ENCODE measurements around the gene EPHA6.

The EPHA6 gene

DNA sequence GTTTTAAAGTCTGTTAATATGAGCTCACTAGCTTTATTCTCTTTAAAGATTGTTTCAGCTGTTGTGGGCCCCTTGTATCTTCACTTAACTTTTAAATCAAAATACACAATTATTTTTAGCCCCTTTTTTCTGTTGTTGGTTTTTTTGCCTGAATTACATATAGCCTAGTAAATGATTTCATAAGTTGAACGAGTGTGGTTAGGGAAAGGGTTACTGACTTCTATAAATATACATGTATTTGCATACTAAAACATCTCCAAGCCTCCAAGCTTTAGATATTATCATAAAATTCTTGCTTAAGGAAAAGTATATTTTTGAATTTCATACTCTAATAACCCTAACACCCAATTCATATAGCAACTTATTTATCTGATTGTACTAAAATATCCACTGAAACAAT is 877.0 kb downstream of the EPHA6 start:
- H3K4me3 ChIP-seq (ENCODE audit: low read depth, low read length) = no peak overlapping the region
- TF ChIP-seq, protein P1, sequence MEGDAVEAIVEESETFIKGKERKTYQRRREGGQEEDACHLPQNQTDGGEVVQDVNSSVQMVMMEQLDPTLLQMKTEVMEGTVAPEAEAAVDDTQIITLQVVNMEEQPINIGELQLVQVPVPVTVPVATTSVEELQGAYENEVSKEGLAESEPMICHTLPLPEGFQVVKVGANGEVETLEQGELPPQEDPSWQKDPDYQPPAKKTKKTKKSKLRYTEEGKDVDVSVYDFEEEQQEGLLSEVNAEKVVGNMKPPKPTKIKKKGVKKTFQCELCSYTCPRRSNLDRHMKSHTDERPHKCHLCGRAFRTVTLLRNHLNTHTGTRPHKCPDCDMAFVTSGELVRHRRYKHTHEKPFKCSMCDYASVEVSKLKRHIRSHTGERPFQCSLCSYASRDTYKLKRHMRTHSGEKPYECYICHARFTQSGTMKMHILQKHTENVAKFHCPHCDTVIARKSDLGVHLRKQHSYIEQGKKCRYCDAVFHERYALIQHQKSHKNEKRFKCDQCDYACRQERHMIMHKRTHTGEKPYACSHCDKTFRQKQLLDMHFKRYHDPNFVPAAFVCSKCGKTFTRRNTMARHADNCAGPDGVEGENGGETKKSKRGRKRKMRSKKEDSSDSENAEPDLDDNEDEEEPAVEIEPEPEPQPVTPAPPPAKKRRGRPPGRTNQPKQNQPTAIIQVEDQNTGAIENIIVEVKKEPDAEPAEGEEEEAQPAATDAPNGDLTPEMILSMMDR (IDR thresholded peaks at IDR 0.05; ENCODE audit: borderline replicate concordance, insufficient read depth, low read depth, low read length) = no peak

GRCh38 chr3:97692389-97692788 is 878.0 kb downstream of the EPHA6 start:
- TF ChIP-seq, protein P1 (IDR thresholded peaks at IDR 0.05; ENCODE audit: borderline replicate concordance, insufficient read depth, low read depth, low read length) = no peak
- no peak overlapping the region for H3K4me3 ChIP-seq (ENCODE audit: low read depth, low read length)

DNA sequence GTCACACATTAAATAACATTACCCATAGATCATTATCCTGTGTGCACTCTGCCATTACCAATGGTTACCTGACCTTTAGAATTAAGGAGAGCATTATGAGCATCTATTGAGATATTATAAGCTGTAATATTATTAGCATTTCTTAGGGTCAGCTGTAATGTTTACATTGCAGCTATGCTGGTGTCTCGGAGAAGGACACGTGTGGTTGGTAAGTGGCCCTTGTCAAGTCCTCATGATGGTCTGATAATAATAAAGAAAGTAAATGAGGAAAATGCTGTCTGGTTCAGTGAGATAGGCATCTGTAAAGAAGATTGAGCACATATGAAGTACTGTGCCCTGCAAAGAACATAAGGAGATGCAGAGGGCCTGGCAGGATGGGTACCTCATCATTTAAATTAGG is 878.4 kb downstream of the EPHA6 start:
- TF ChIP-seq, protein P1 (IDR thresholded peaks at IDR 0.05; ENCODE audit: borderline replicate concordance, insufficient read depth, low read depth, low read length) = no peak
- H3K4me3 ChIP-seq (ENCODE audit: low read depth, low read length) = no peak overlapping the region

- TF ChIP-seq, protein P1 (IDR thresholded peaks at IDR 0.05; ENCODE audit: borderline replicate concordance, insufficient read depth, low read depth, low read length) = no peak
- H3K4me3 ChIP-seq (ENCODE audit: low read depth, low read length) = no peak overlapping the region
Measured at GRCh38 chr3:97694876-97695275, 880.5 kb downstream of the EPHA6 start.

DNA sequence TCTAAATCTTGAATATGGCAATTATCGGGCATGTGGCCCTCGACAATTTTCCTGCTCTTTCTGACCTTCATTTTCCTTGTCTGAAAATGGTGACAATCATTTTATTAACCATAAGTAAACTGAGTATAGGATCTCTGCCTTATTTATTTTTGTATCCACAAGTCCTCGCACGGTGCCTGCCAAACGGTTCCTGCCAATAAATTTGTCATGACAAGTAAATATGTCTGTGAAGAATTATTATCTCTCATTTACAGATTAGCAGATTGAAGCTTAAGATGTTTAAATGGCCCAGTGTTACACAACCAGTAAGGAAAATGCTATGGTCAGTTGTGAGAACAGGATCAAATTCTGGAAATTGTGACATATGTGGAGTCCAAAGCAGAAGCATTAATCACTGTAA is 884.3 kb downstream of the EPHA6 start:
- TF ChIP-seq, protein P1 (IDR thresholded peaks at IDR 0.05; ENCODE audit: borderline replicate concordance, insufficient read depth, low read depth, low read length) = no peak
- H3K4me3 ChIP-seq (ENCODE audit: low read depth, low read length) = no peak overlapping the region

DNA sequence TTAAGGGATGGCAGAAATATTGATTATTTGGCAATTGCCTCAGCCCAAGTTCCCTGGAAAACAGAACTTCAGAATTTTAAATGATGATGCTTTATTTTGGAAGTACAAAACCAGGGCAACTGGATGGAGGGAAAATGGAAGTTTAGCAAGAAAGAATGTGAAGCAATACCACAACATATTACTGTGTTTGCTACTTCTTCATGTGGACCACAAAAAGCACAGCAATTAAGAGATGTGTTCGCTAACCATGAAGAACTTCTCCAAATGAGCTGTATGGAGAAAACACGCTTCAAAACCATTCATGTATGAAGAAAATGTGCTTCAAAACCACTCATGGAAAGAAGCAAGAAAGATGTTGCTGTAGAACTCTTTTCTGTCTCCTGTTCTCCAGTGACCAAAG is 885.5 kb downstream of the EPHA6 start:
- H3K4me3 ChIP-seq (ENCODE audit: low read depth, low read length) = no peak overlapping the region
- TF ChIP-seq, protein P1 (IDR thresholded peaks at IDR 0.05; ENCODE audit: borderline replicate concordance, insufficient read depth, low read depth, low read length) = no peak

- TF ChIP-seq, protein P1 (IDR thresholded peaks at IDR 0.05; ENCODE audit: borderline replicate concordance, insufficient read depth, low read depth, low read length) = no peak
- H3K4me3 ChIP-seq (ENCODE audit: low read depth, low read length) = no peak overlapping the region
Measured at GRCh38 chr3:97705764-97706163, 891.4 kb downstream of the EPHA6 start.

All from GM12875 (cell line).